Endothelial cell (in vitro differentiated cells): Measurements from ENCODE around the gene DTWD2. TPM values are rescaled to one million over a fixed set of nuclear protein-coding genes. Genes with fewer than 3 reads are reported as not detected.

Experiments used
- DNase-seq: peaks from one replicate; pipeline ENCODE4 v3.0.0; 2021; ENCODE audit warnings: low spot score
- H3K27ac Mint-ChIP-seq: one replicate; pipeline ENCODE4 v1.8.0; 2021; ENCODE audit warnings: mixed read lengths, inconsistent platforms; ENCODE audit not compliant: unreplicated experiment
- H3K27me3 Mint-ChIP-seq: one replicate; pipeline ENCODE4 v1.8.0; 2021; ENCODE audit warnings: mild to moderate bottlenecking, moderate library complexity, mixed read lengths, inconsistent platforms; ENCODE audit not compliant: unreplicated experiment
- H3K36me3 Mint-ChIP-seq: one replicate; pipeline ENCODE4 v1.8.0; 2021; ENCODE audit warnings: mild to moderate bottlenecking, low read depth, mixed read lengths, inconsistent platforms; ENCODE audit not compliant: unreplicated experiment
- H3K4me1 Mint-ChIP-seq: one replicate; pipeline ENCODE4 v1.8.0; 2021; ENCODE audit warnings: mild to moderate bottlenecking, mixed read lengths, inconsistent platforms; ENCODE audit not compliant: unreplicated experiment
- H3K4me3 Mint-ChIP-seq: one replicate; pipeline ENCODE4 v1.8.0; 2021; ENCODE audit warnings: mild to moderate bottlenecking, mixed read lengths, inconsistent platforms; ENCODE audit not compliant: unreplicated experiment
- H3K9me3 Mint-ChIP-seq: one replicate; pipeline ENCODE4 v1.8.0; 2021; ENCODE audit warnings: mixed read lengths, inconsistent platforms; ENCODE audit not compliant: unreplicated experiment
- CTCF ChIP-seq: fragments of 200-600 bp; sonication (generic); IDR thresholded peaks from one replicate; pipeline ENCODE4 v1.5.0; 2021; ENCODE audit warnings: antibody characterized with exemption; ENCODE audit not compliant: unreplicated experiment
- total RNA-seq: library from RNA; stranded (reverse); fragmentation: NEBNext Ultra II Directional; extraction: Animal tissue kit (Norgen Biotek cat#: 25700); gene quantifications from one replicate; pipeline ENCODE4 v1.2.1, GENCODE V29; 2021; ENCODE audit not compliant: unreplicated experiment

Gene DTWD2
- total RNA-seq, 1 donor from 2014 or later = 2.7 TPM

- no peaks in the 10 kb centered on the region for H3K36me3 Mint-ChIP-seq
- H3K4me3 Mint-ChIP-seq = no peak overlapping the region
These were observed 54.6 kb downstream of the DTWD2 start for GRCh38 chr5:118933703-118934102.

GRCh38 chr5:118931564-118931963 is 56.8 kb downstream of the DTWD2 start:
- DNase-seq = no peak
- peaks cover 2% of the 10 kb centered on the region for H3K27me3 Mint-ChIP-seq
- no peaks in the 10 kb centered on the region for H3K9me3 Mint-ChIP-seq
- H3K4me1 Mint-ChIP-seq = peaks cover 7% of the 10 kb centered on the region
- TF ChIP-seq CTCF = no peak
- no peaks in the 10 kb centered on the region for H3K36me3 Mint-ChIP-seq
- no peak overlapping the region for H3K27ac Mint-ChIP-seq
- H3K4me3 Mint-ChIP-seq = no peak overlapping the region

More at GRCh38 chr5:118933703-118934102, 54.6 kb downstream of the DTWD2 start:
- DNase-seq = no peak
- TF ChIP-seq CTCF = no peak
- peaks cover 7% of the 10 kb centered on the region for H3K4me1 Mint-ChIP-seq
- H3K27me3 Mint-ChIP-seq = peaks cover 2% of the 10 kb centered on the region
- H3K9me3 Mint-ChIP-seq = no peaks in the 10 kb centered on the region
- H3K27ac Mint-ChIP-seq = no peak overlapping the region

DNA sequence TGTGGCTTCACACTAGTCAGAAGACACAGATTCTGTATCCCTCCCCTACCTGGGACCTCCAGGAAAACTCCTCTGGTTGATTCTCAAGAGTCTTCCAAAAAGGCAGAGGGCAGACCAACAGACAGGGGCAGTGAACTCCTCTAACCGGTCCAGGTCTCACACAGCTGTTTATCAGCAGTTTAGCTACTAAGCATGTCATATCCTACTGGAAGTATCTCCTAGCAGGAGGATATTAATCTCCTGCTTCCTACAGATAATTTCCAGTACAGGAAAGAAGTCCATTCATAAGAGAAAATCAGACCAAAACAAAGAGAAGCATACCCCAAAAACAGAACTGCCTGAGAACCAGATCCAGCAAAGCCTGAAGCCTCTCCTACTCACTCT is 64.3 kb downstream of the DTWD2 start:
- H3K4me1 Mint-ChIP-seq = peaks cover 14% of the 10 kb centered on the region
- no peak for TF ChIP-seq CTCF
- no peaks in the 10 kb centered on the region for H3K27me3 Mint-ChIP-seq
- H3K4me3 Mint-ChIP-seq = no peak overlapping the region
- DNase-seq = no peak
- H3K9me3 Mint-ChIP-seq = no peaks in the 10 kb centered on the region
- H3K36me3 Mint-ChIP-seq = no peaks in the 10 kb centered on the region
- H3K27ac Mint-ChIP-seq = peak overlapping the region; percentile 58

GRCh38 chr5:118923295-118924005 is 64.9 kb downstream of the DTWD2 start:
- Mint-ChIP-seq H3K27ac (peak overlapping the region; percentile 61), H3K4me3 (no peak overlapping the region)

More at GRCh38 chr5:118923295-118924005, 64.9 kb downstream of the DTWD2 start:
- Mint-ChIP-seq H3K36me3 (no peaks in the 10 kb centered on the region), H3K9me3 (no peaks in the 10 kb centered on the region), H3K27me3 (no peaks in the 10 kb centered on the region), H3K4me1 (peaks cover 14% of the 10 kb centered on the region)
- no peak for TF ChIP-seq CTCF
- DNase-seq = no peak
